Measurements from ENCODE around the gene COL21A1. TPM values are rescaled to one million over a fixed set of nuclear protein-coding genes. Genes with fewer than 3 reads are reported as not detected.
"Not testable (repeated sequence)": the region's sequence is repeated elsewhere in the genome, so short reads cannot be mapped to it uniquely, and the experiment has no call there.

Gene COL21A1
- total RNA-seq, 2 experiments from 2014 or later, result not detected

- H3K36me3 Mint-ChIP-seq (ENCODE audit: low read depth), result no peaks in the 10 kb centered on the region
- ChIA-PET CTCF (no interaction called here), POLR2A (no interaction called here)
- no peak overlapping the region for H3K27ac Mint-ChIP-seq
- no peak overlapping the region for H3K4me3 ChIP-seq (ENCODE audit: low read length)
- ATAC-seq (ENCODE audit: poor library complexity) (no peak), DNase-seq (no peak)
- no peaks in the 10 kb centered on the region for H3K27me3 ChIP-seq (ENCODE audit: control insufficient read depth in 1 of 2, insufficient read depth in 2 of 2, low read length in 2 of 2)
- H3K9me3 ChIP-seq (ENCODE audit: control insufficient read depth in 1 of 2, insufficient read depth in 1 of 2, low read length in 2 of 2), result no peaks in the 10 kb centered on the region
- no peak for TF ChIP-seq CTCF (IDR thresholded peaks at IDR 0.05)
- H3K27me3 Mint-ChIP-seq, result no peaks in the 10 kb centered on the region
- no peaks in the 10 kb centered on the region for H3K36me3 ChIP-seq (ENCODE audit: insufficient read depth, low read length)
- peaks cover 8% of the 10 kb centered on the region for H3K9me3 Mint-ChIP-seq
- no peak overlapping the region for H3K4me3 Mint-ChIP-seq
- H3K4me1 ChIP-seq (ENCODE audit: insufficient read depth, low read length), result no peaks in the 10 kb centered on the region
- H3K27ac ChIP-seq (ENCODE audit: low read depth in 1 of 2, low read length in 2 of 2), result no peak overlapping the region
- intact Hi-C loops (cut with DNase I, micrococcal nuclease), result no loop called here
- no peaks in the 10 kb centered on the region for H3K4me1 Mint-ChIP-seq (ENCODE audit: low read depth)
Measured at GRCh38 chr6:56021943-56022342, 225.4 kb downstream of the COL21A1 start.

- H3K27me3 Mint-ChIP-seq, result no peaks in the 10 kb centered on the region
- no peaks in the 10 kb centered on the region for H3K4me1 Mint-ChIP-seq (ENCODE audit: low read depth)
- ChIA-PET CTCF (no interaction called here), POLR2A (no interaction called here)
- no peak overlapping the region for H3K27ac Mint-ChIP-seq
- Histone ChIP-seq H3K9me3 (ENCODE audit: control insufficient read depth in 1 of 2, insufficient read depth in 1 of 2, low read length in 2 of 2) (no peaks in the 10 kb centered on the region), H3K27me3 (ENCODE audit: control insufficient read depth in 1 of 2, insufficient read depth in 2 of 2, low read length in 2 of 2) (no peaks in the 10 kb centered on the region), H3K4me1 (ENCODE audit: insufficient read depth, low read length) (no peaks in the 10 kb centered on the region), H3K4me3 (ENCODE audit: low read length) (no peak overlapping the region), H3K36me3 (ENCODE audit: insufficient read depth, low read length) (no peaks in the 10 kb centered on the region), H3K27ac (ENCODE audit: low read depth in 1 of 2, low read length in 2 of 2) (no peak overlapping the region)
- peaks cover 5% of the 10 kb centered on the region for H3K9me3 Mint-ChIP-seq
- no peak overlapping the region for H3K4me3 Mint-ChIP-seq
- TF ChIP-seq CTCF (IDR thresholded peaks at IDR 0.05), result no peak
- DNase-seq, result no peak
- H3K36me3 Mint-ChIP-seq (ENCODE audit: low read depth), result no peaks in the 10 kb centered on the region
- ATAC-seq (ENCODE audit: poor library complexity), result no peak
- intact Hi-C loops (cut with DNase I, micrococcal nuclease), result no loop called here
Measured at GRCh38 chr6:56019973-56020372, 227.4 kb downstream of the COL21A1 start.

GRCh38 chr6:56017198-56017597 is 230.2 kb downstream of the COL21A1 start:
- H3K36me3 ChIP-seq (ENCODE audit: insufficient read depth, low read length), result no peaks in the 10 kb centered on the region
- H3K4me3 Mint-ChIP-seq, result no peak overlapping the region
- ATAC-seq (ENCODE audit: poor library complexity) (no peak), DNase-seq (no peak)
- no peaks in the 10 kb centered on the region for H3K4me1 Mint-ChIP-seq (ENCODE audit: low read depth)
- intact Hi-C loops (cut with DNase I, micrococcal nuclease), result no loop called here
- no peaks in the 10 kb centered on the region for H3K36me3 Mint-ChIP-seq (ENCODE audit: low read depth)
- H3K27me3 Mint-ChIP-seq, result no peaks in the 10 kb centered on the region
- H3K9me3 ChIP-seq (ENCODE audit: control insufficient read depth in 1 of 2, insufficient read depth in 1 of 2, low read length in 2 of 2), result peaks cover 0 to 4% of the 10 kb centered on the region in 2 experiments
- H3K9me3 Mint-ChIP-seq, result peaks cover 5% of the 10 kb centered on the region
- H3K4me1 ChIP-seq (ENCODE audit: insufficient read depth, low read length), result no peaks in the 10 kb centered on the region
- no peak overlapping the region for H3K27ac ChIP-seq (ENCODE audit: low read depth in 1 of 2, low read length in 2 of 2)
- no peak overlapping the region for H3K27ac Mint-ChIP-seq
- no peaks in the 10 kb centered on the region for H3K27me3 ChIP-seq (ENCODE audit: control insufficient read depth in 1 of 2, insufficient read depth in 2 of 2, low read length in 2 of 2)
- POLR2A ChIA-PET, result no interaction called here
- no peak overlapping the region for H3K4me3 ChIP-seq (ENCODE audit: low read length)
- CTCF ChIA-PET, result no interaction called here
- TF ChIP-seq CTCF (IDR thresholded peaks at IDR 0.05), result no peak

- H3K27ac Mint-ChIP-seq; H3K36me3 Mint-ChIP-seq (ENCODE audit: low read depth); H3K27me3 Mint-ChIP-seq; H3K9me3 ChIP-seq (ENCODE audit: control insufficient read depth in 1 of 2, insufficient read depth in 1 of 2, low read length in 2 of 2); H3K27me3 ChIP-seq (ENCODE audit: control insufficient read depth in 1 of 2, insufficient read depth in 2 of 2, low read length in 2 of 2); H3K4me1 Mint-ChIP-seq (ENCODE audit: low read depth); H3K27ac ChIP-seq (ENCODE audit: low read depth in 1 of 2, low read length in 2 of 2); H3K4me3 Mint-ChIP-seq; H3K9me3 Mint-ChIP-seq; POLR2A ChIA-PET; H3K4me3 ChIP-seq (ENCODE audit: low read length); CTCF ChIA-PET; H3K36me3 ChIP-seq (ENCODE audit: insufficient read depth, low read length); ATAC-seq (ENCODE audit: poor library complexity); intact Hi-C loops (cut with DNase I, micrococcal nuclease); H3K4me1 ChIP-seq (ENCODE audit: insufficient read depth, low read length); DNase-seq: not testable (repeated sequence)
Measured at GRCh38 chr6:56014039-56014438, 233.3 kb downstream of the COL21A1 start.
